Stimulated activated CD4-positive, alpha-beta T cell treated with anti-CD3 and anti-CD28 coated beads, Interleukin-4, amount 100 ng/mL, for 48 hours (primary cell): ENCODE results near the gene L3MBTL1.
"Not testable (repeated sequence)": the region's sequence is repeated elsewhere in the genome, so short reads cannot be mapped to it uniquely, and the experiment has no call there.

Experiments
- DNase-seq, 2 donors: peaks; one replicate each; pipeline ENCODE4 v3.0.0-alpha.2; 2020; ENCODE audit warnings: low read depth in 2 of 2

L3MBTL1 gene

GRCh38 chr20:43559147-43559987 lies 51.9 kb downstream of the L3MBTL1 start:
- no peak for DNase-seq

- DNase-seq: no peak
Observed at GRCh38 chr20:43560974-43561373, 53.5 kb downstream of the L3MBTL1 start.

GRCh38 chr20:43563429-43563828 lies 55.9 kb downstream of the L3MBTL1 start:
- DNase-seq: no peak

GRCh38 chr20:43563991-43564390 lies 56.5 kb downstream of the L3MBTL1 start:
- no peak for DNase-seq

- no peak for DNase-seq
Observed at GRCh38 chr20:43564455-43564854, 57.0 kb downstream of the L3MBTL1 start.

- DNase-seq: no peak
Observed at GRCh38 chr20:43564993-43565757, 57.7 kb downstream of the L3MBTL1 start.

GRCh38 chr20:43565758-43566104 lies 58.2 kb downstream of the L3MBTL1 start:
- DNase-seq: no peak

GRCh38 chr20:43567477-43567876 lies 60.0 kb downstream of the L3MBTL1 start:
- no peak for DNase-seq

- no peak for DNase-seq
Observed at GRCh38 chr20:43568706-43569105, 61.2 kb downstream of the L3MBTL1 start.

GRCh38 chr20:43569282-43569681 lies 61.8 kb downstream of the L3MBTL1 start:
- DNase-seq: no peak

- no peak for DNase-seq
Observed at GRCh38 chr20:43570496-43570895, 63.0 kb downstream of the L3MBTL1 start.

GRCh38 chr20:43571310-43571709 lies 63.8 kb downstream of the L3MBTL1 start:
- no peak for DNase-seq

- DNase-seq: no peak
Observed at GRCh38 chr20:43571771-43572170, 64.3 kb downstream of the L3MBTL1 start.

- no peak for DNase-seq
Observed at GRCh38 chr20:43572891-43573290, 65.4 kb downstream of the L3MBTL1 start.

- DNase-seq: no peak
Observed at GRCh38 chr20:43576108-43576507, 68.6 kb downstream of the L3MBTL1 start.

- DNase-seq: no peak
Observed at GRCh38 chr20:43579861-43580793, 72.6 kb downstream of the L3MBTL1 start.

GRCh38 chr20:43583133-43583864 lies 75.8 kb downstream of the L3MBTL1 start:
- DNase-seq: no peak

- DNase-seq: no peak
Observed at GRCh38 chr20:43583982-43584432, 76.5 kb downstream of the L3MBTL1 start.

GRCh38 chr20:43584448-43585136 lies 77.1 kb downstream of the L3MBTL1 start:
- no peak for DNase-seq

GRCh38 chr20:43586641-43587040 lies 79.1 kb downstream of the L3MBTL1 start:
- DNase-seq: no peak

GRCh38 chr20:43588526-43588925 lies 81.0 kb downstream of the L3MBTL1 start:
- not testable (repeated sequence) for DNase-seq
